Measurements from ENCODE around the gene PTPRG. TPM values are rescaled to one million over a fixed set of nuclear protein-coding genes. Genes with fewer than 3 reads are reported as not detected.

The PTPRG gene
- total RNA-seq, 1 donor from 2014 or later = 80.7 TPM

- Mint-ChIP-seq H3K27me3 (ENCODE audit: unreplicated experiment) (peaks cover 2% of the 10 kb centered on the region), H3K4me3 (ENCODE audit: unreplicated experiment) (no peak overlapping the region), H3K36me3 (ENCODE audit: low read depth, unreplicated experiment) (peaks cover 9% of the 10 kb centered on the region), H3K9me3 (ENCODE audit: unreplicated experiment) (no peaks in the 10 kb centered on the region), H3K4me1 (ENCODE audit: unreplicated experiment) (peaks cover 9% of the 10 kb centered on the region), H3K27ac (ENCODE audit: unreplicated experiment) (no peak overlapping the region)
- DNase-seq (ENCODE audit: low spot score) = no peak
- TF ChIP-seq CTCF (IDR thresholded peaks at IDR 0.05; ENCODE audit: unreplicated experiment) = no peak
These were observed 551.7 kb downstream of the PTPRG start for GRCh38 chr3:62113092-62113491.

GRCh38 chr3:62114763-62115162 is 553.4 kb downstream of the PTPRG start:
- Mint-ChIP-seq H3K27ac (ENCODE audit: unreplicated experiment) (no peak overlapping the region), H3K9me3 (ENCODE audit: unreplicated experiment) (no peaks in the 10 kb centered on the region), H3K4me1 (ENCODE audit: unreplicated experiment) (peaks cover 9% of the 10 kb centered on the region), H3K4me3 (ENCODE audit: unreplicated experiment) (no peak overlapping the region), H3K36me3 (ENCODE audit: low read depth, unreplicated experiment) (peaks cover 8% of the 10 kb centered on the region), H3K27me3 (ENCODE audit: unreplicated experiment) (peaks cover 2% of the 10 kb centered on the region)
- DNase-seq (ENCODE audit: low spot score) = no peak
- no peak for TF ChIP-seq CTCF (IDR thresholded peaks at IDR 0.05; ENCODE audit: unreplicated experiment)

- Mint-ChIP-seq H3K9me3 (ENCODE audit: unreplicated experiment) (no peaks in the 10 kb centered on the region), H3K4me1 (ENCODE audit: unreplicated experiment) (peaks cover 3% of the 10 kb centered on the region), H3K4me3 (ENCODE audit: unreplicated experiment) (no peak overlapping the region), H3K36me3 (ENCODE audit: low read depth, unreplicated experiment) (no peaks in the 10 kb centered on the region), H3K27ac (ENCODE audit: unreplicated experiment) (no peak overlapping the region), H3K27me3 (ENCODE audit: unreplicated experiment) (peaks cover 2% of the 10 kb centered on the region)
- no peak for TF ChIP-seq CTCF (IDR thresholded peaks at IDR 0.05; ENCODE audit: unreplicated experiment)
- no peak for DNase-seq (ENCODE audit: low spot score)
These were observed 556.7 kb downstream of the PTPRG start for GRCh38 chr3:62117903-62118548.

DNA sequence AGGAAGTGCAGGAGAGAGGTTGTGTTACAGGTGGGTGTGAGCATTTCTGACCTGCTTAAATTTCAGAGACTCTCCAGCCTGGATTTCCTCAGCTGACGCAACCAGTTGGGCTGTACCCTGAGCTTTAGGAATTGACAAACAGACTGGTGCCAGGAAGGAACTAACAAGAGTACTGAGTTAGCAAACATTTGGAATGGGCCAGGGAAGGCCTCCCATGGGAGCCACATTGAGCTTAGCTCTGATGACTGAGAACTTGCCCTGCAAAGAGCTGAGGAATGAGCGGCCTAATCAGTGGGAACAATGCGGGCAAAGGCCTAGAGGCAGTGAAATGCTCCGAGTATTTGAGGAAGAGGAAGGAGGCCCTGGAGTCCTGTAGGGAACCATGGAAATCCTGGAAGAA is 557.8 kb downstream of the PTPRG start:
- no peak for TF ChIP-seq CTCF (IDR thresholded peaks at IDR 0.05; ENCODE audit: unreplicated experiment)
- Mint-ChIP-seq H3K36me3 (ENCODE audit: low read depth, unreplicated experiment) (no peaks in the 10 kb centered on the region), H3K9me3 (ENCODE audit: unreplicated experiment) (no peaks in the 10 kb centered on the region), H3K27ac (ENCODE audit: unreplicated experiment) (no peak overlapping the region), H3K4me3 (ENCODE audit: unreplicated experiment) (no peak overlapping the region), H3K27me3 (ENCODE audit: unreplicated experiment) (peaks cover 2% of the 10 kb centered on the region), H3K4me1 (ENCODE audit: unreplicated experiment) (peaks cover 3% of the 10 kb centered on the region)
- no peak for DNase-seq (ENCODE audit: low spot score)

DNA sequence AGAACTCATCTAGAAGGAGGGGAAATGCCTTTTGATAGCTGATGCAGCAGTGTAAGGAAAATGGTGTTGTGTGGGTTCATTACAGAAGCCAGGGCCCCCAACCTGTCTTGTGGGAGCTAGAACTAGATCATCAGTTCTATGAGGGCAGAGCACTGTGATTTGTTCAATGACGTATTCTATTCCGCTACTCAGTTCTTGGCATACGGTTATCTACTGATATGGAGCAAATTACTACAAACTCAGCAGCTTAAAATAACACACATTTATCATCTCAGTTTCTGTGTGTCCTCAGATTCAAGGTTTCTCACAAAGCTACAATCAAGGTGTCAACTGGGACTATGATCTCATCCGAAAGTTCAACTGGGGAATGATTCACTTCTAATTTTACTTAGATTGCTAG is 561.4 kb downstream of the PTPRG start:
- peaks cover 2% of the 10 kb centered on the region for H3K27me3 Mint-ChIP-seq (ENCODE audit: unreplicated experiment)
- TF ChIP-seq CTCF (IDR thresholded peaks at IDR 0.05; ENCODE audit: unreplicated experiment) = no peak
- no peak for DNase-seq (ENCODE audit: low spot score)

More for the DNA sequence above, 561.4 kb downstream of the PTPRG start:
- H3K4me3 Mint-ChIP-seq (ENCODE audit: unreplicated experiment) = no peak overlapping the region
- no peak overlapping the region for H3K27ac Mint-ChIP-seq (ENCODE audit: unreplicated experiment)
- H3K36me3 Mint-ChIP-seq (ENCODE audit: low read depth, unreplicated experiment) = no peaks in the 10 kb centered on the region
- H3K9me3 Mint-ChIP-seq (ENCODE audit: unreplicated experiment) = no peaks in the 10 kb centered on the region
- H3K4me1 Mint-ChIP-seq (ENCODE audit: unreplicated experiment) = peaks cover 3% of the 10 kb centered on the region

Data from endothelial cell (in vitro differentiated cells).